GM12878 (cell line): Measurements from ENCODE around the gene SUMF1. TPM values are rescaled to one million over a fixed set of nuclear protein-coding genes. Genes with fewer than 3 reads are reported as not detected.

Experiments used
- ATAC-seq: fragments of 200-7000 bp; cut with Tn5 transposase; 3 replicates; pipeline ENCODE4 v1.9.1; 2020; ENCODE audit warnings: mild to moderate bottlenecking, moderate library complexity
- BruUV-seq: library from RNA; stranded (reverse); fragments of 400-500 nt; replicated peaks from 2 replicates; lab custom pipeline; 2021; lab: Mats Ljungman, UMichigan
- CTCF ChIA-PET: fragments of 300-600 bp; sonication (Branson Sonifier 250); formaldehyde crosslinking; extraction: SDS; loops from one replicate; lab custom pipeline; 2021; ENCODE audit warnings: inconsistent platforms; lab: Yijun Ruan, JAX
- POLR2A ChIA-PET: fragments of 350-600 bp; formaldehyde crosslinking; extraction: SDS; loops from one replicate; lab custom pipeline; 2021; ENCODE audit warnings: inconsistent platforms; lab: Charles Lee
- RAD21 ChIA-PET: fragments of 300-600 bp; sonication (Branson Sonifier 250); formaldehyde crosslinking; loops from one replicate; lab custom pipeline; 2023; ENCODE audit warnings: antibody characterized with exemption; ENCODE audit not compliant: unreplicated experiment; lab: Charles Lee
- SMC1A ChIA-PET: fragments of 300-600 bp; sonication (Branson Sonifier 250); formaldehyde crosslinking; loops from one replicate; lab custom pipeline; 2023; ENCODE audit not compliant: unreplicated experiment, uncharacterized antibody; lab: Charles Lee
- DNase-seq: peaks from one replicate; pipeline ENCODE4 v3.0.0-alpha.2; 2011; ENCODE audit warnings: low read depth, low spot score
- FAIRE-seq: peaks from 3 replicates; lab custom pipeline; 2011; peaks lifted over from hg19 to GRCh38; lab: Jason Lieb, UNC
- H2AFZ ChIP-seq: 2 replicates; pipeline ENCODE4 v1.6.0; 2011; ENCODE audit warnings: low read depth, low read length, control low read depth; ENCODE audit not compliant: control insufficient read depth
- H3K27ac ChIP-seq: 2 replicates; pipeline ENCODE4 v1.5.1; 2011; ENCODE audit warnings: control low read depth; ENCODE audit not compliant: control insufficient read depth, insufficient read depth
- H3K27me3 ChIP-seq, 2 experiments: replicated peaks in 1 of 2; 2 replicates each; pipeline versions ENCODE4 v1.6.0 to v1.6.1; 2011; ENCODE audit warnings: low read length in 1 of 2; ENCODE audit not compliant: control insufficient read depth in 2 of 2, insufficient read depth in 2 of 2
- H3K36me3 ChIP-seq, 2 experiments: 2 replicates each; pipeline ENCODE4 v1.5.1; 2011; ENCODE audit warnings: low read length in 1 of 2; ENCODE audit not compliant: control insufficient read depth in 2 of 2, insufficient read depth in 2 of 2
- H3K4me1 ChIP-seq: 2 replicates; pipeline ENCODE4 v1.6.1; 2011; ENCODE audit warnings: mild to moderate bottlenecking, low read length, moderate library complexity, mixed read lengths; ENCODE audit not compliant: control insufficient read depth, insufficient read depth
- H3K4me2 ChIP-seq: 2 replicates; pipeline ENCODE4 v1.6.0; 2011; ENCODE audit warnings: control low read depth; ENCODE audit not compliant: control insufficient read depth, insufficient read depth
- H3K4me3 ChIP-seq: fragments of 200-600 bp; sonication (generic); 2 replicates; pipeline ENCODE4 v1.5.1; 2016
- H3K79me2 ChIP-seq: 2 replicates; pipeline ENCODE4 v1.6.0; 2011; ENCODE audit warnings: low read length; ENCODE audit not compliant: control insufficient read depth, insufficient read depth
- H3K9ac ChIP-seq: 2 replicates; pipeline ENCODE4 v1.8.0; 2011; ENCODE audit warnings: low read length, control low read depth, mixed read lengths; ENCODE audit not compliant: control insufficient read depth, insufficient read depth
- H3K9me3 ChIP-seq: replicated peaks from 3 replicates; pipeline ENCODE4 v1.5.1; 2011; ENCODE audit warnings: mild to moderate bottlenecking, low read length; ENCODE audit not compliant: control insufficient read depth, insufficient read depth
- H4K20me1 ChIP-seq: 2 replicates; pipeline ENCODE4 v1.6.0; 2011; ENCODE audit not compliant: control insufficient read depth, insufficient read depth
- ATF2 ChIP-seq: IDR thresholded peaks from 2 replicates; pipeline ENCODE4 v1.6.1; 2012; ENCODE audit warnings: low read length, inconsistent platforms
- CHD2 ChIP-seq: IDR thresholded peaks from 2 replicates; pipeline ENCODE4 v1.6.1; 2011; ENCODE audit warnings: low read depth, low read length, improper control_type of control experiment, borderline replicate concordance
- EED ChIP-seq: sonication (generic); IDR thresholded peaks from 2 replicates; pipeline ENCODE4 v1.6.1; 2016; ENCODE audit warnings: antibody characterized with exemption, low read depth
- FOS ChIP-seq: IDR thresholded peaks from 3 replicates; pipeline ENCODE4 v1.6.1; 2011; ENCODE audit warnings: borderline replicate concordance; ENCODE audit not compliant: insufficient read length; ENCODE audit errors: extremely low read depth
- NBN ChIP-seq: fragments of 450-650 bp; IDR thresholded peaks from 2 replicates; pipeline ENCODE4 v1.6.1; 2016
- NFIC ChIP-seq: IDR thresholded peaks from 2 replicates; pipeline ENCODE4 v1.6.1; 2012; ENCODE audit warnings: low read depth, mild to moderate bottlenecking, inconsistent platforms, low read length, moderate library complexity
- NFXL1 ChIP-seq: fragments of 450-650 bp; IDR thresholded peaks from 2 replicates; pipeline ENCODE4 v1.6.1; 2017; ENCODE audit warnings: antibody characterized with exemption, mild to moderate bottlenecking, borderline replicate concordance
- NR2C1 ChIP-seq: fragments of 450-650 bp; IDR thresholded peaks from 2 replicates; pipeline ENCODE4 v1.6.1; 2017; ENCODE audit warnings: antibody characterized with exemption, mild to moderate bottlenecking, moderate library complexity
- PML ChIP-seq: IDR thresholded peaks from 2 replicates; pipeline ENCODE4 v1.6.1; 2012; ENCODE audit warnings: low read length, inconsistent platforms
- POLR2A ChIP-seq: IDR thresholded peaks from 2 replicates; pipeline ENCODE4 v1.6.1; 2011; ENCODE audit warnings: low read depth, mild to moderate bottlenecking, low read length
- SPI1 ChIP-seq: IDR thresholded peaks from 2 replicates; pipeline ENCODE4 v1.6.1; 2011; ENCODE audit warnings: low read depth, mild to moderate bottlenecking, low read length, moderate library complexity, borderline replicate concordance; ENCODE audit not compliant: insufficient read depth
- SREBF2 ChIP-seq: IDR thresholded peaks from 2 replicates; pipeline ENCODE4 v1.6.1; 2012; ENCODE audit warnings: mild to moderate bottlenecking, low read length
- SUPT20H ChIP-seq: IDR thresholded peaks from 2 replicates; pipeline ENCODE4 v1.6.1; 2011; ENCODE audit warnings: low read depth, mild to moderate bottlenecking, low read length, moderate library complexity, borderline replicate concordance; ENCODE audit not compliant: control insufficient read depth
- TCF12 ChIP-seq: IDR thresholded peaks from 2 replicates; pipeline ENCODE4 v1.6.1; 2011; ENCODE audit warnings: low read depth, mild to moderate bottlenecking, low read length
- USF1 ChIP-seq: IDR thresholded peaks from 2 replicates; pipeline ENCODE4 v1.6.1; 2011; ENCODE audit warnings: borderline replicate concordance, low read depth, mild to moderate bottlenecking, moderate library complexity, mixed read lengths, low read length; ENCODE audit not compliant: insufficient read depth; ENCODE audit errors: extremely low read length
- YY1 ChIP-seq: IDR thresholded peaks from 2 replicates; pipeline ENCODE4 v1.6.1; 2011; ENCODE audit warnings: low read depth, mild to moderate bottlenecking, low read length
- ZBTB11 ChIP-seq: fragments of 450-650 bp; formaldehyde crosslinking; IDR thresholded peaks from 2 replicates; pipeline ENCODE4 v1.5.0; 2022; ENCODE audit warnings: mild to moderate bottlenecking, missing genetic modification characterization
- WGBS: methylation state at CpG from one replicate; pipeline ENCODE4 v1.1.6; 2016; ENCODE audit warnings: low lambda C conversion rate; ENCODE audit not compliant: insufficient replicate concordance, insufficient coverage; ENCODE audit errors: missing lambda C conversion rate; 5-methylcytosine and 5-hydroxymethylcytosine counted together
- in situ Hi-C: fragments of 300-500 bp; cut with MboI; formaldehyde crosslinking; loops from 9 replicates; pipeline ENCODE4 v1.14.3; 2018; ENCODE audit warnings: mixed read lengths
- intact Hi-C: fragments of 100-400 bp; cut with micrococcal nuclease; formaldehyde crosslinking; loops from one replicate; pipeline ENCODE4 v1.14.2; 2022; ENCODE audit not compliant: unreplicated experiment
- polyA plus RNA-seq, 11 experiments: library from polyadenylated mRNA; depleted of rRNA in 4 of 11; unstranded in 6 of 11; stranded (reverse) in 5 of 11; fragments of >200 nt; fragmentation: Nextera tagmentation in 4 of 11; fragmentation: Illumina TruSeq in 1 of 11; extraction: Ambion mirVana in 4 of 11; extraction: Trizol in 1 of 11; gene quantifications; 1 replicate in 1 of 11; 2 replicates in 10 of 11; pipeline versions ENCODE4 v1.2.1 to v1.2.3, GENCODE V29; 2011 to 2016; ENCODE audit warnings: inconsistent platforms in 2 of 11, missing spikeins in 2 of 11, low read depth in 1 of 11
- total RNA-seq, 4 experiments: library from RNA; depleted of rRNA in 3 of 4; stranded (reverse); fragments of >200 nt in 3 of 4; fragmentation: Illumina TruSeq in 1 of 4; extraction: Trizol in 1 of 4; gene quantifications; 2 replicates each; pipeline versions ENCODE4 v1.2.1 to v1.2.3, GENCODE V29; 2013 to 2021

Gene SUMF1
- total and polyA plus RNA-seq, 10 of the 15 experiments (the other 5 are each of a cell fraction or from before 2014, with no cell fraction given), result 3.2 to 14.3 (median 8.5) TPM

GRCh38 chr3:4385201-4385600 is 81.9 kb downstream of the SUMF1 start:
- Histone ChIP-seq H3K4me2 (no peak overlapping the region), H3K4me3 (no peak overlapping the region), H2AFZ (no peak overlapping the region), H3K36me3 (no peaks in the 10 kb centered on the region), H3K4me1 (peaks cover 5% of the 10 kb centered on the region), H4K20me1 (no peaks in the 10 kb centered on the region), H3K79me2 (no peaks in the 10 kb centered on the region), H3K27ac (no peak overlapping the region), H3K9me3 (no peaks in the 10 kb centered on the region; the same call in 2 of the 3 replicates), H3K27me3 (no peaks in the 10 kb centered on the region), H3K9ac (no peak overlapping the region)
- no peak for DNase-seq
- POLR2A ChIA-PET, result no interaction called here
- 98% methylated on average over 6 of the region's 6 CpGs for WGBS
- BruUV-seq, result no TSS peak
- FAIRE-seq, result no peak
- CTCF ChIA-PET, result no interaction called here
- RAD21 ChIA-PET, result no interaction called here
- intact Hi-C loops (no loop called here), in situ Hi-C loops (no loop called here)
- no peak for ATAC-seq
- SMC1A ChIA-PET, result no interaction called here
- no peak for TF ChIP-seq CHD2
- TF ChIP-seq NBN, result no peak
- no peak for TF ChIP-seq POLR2A
- no peak for TF ChIP-seq YY1
- TF ChIP-seq EED, result no peak
- no peak for TF ChIP-seq USF1
- TF ChIP-seq PML, result no peak
- TF ChIP-seq SUPT20H, result no peak
- no peak for TF ChIP-seq SPI1
- no peak for TF ChIP-seq ZBTB11 (CRISPR knock-in tag)
- no peak for TF ChIP-seq SREBF2
- no peak for TF ChIP-seq NFIC
- no peak for TF ChIP-seq NR2C1
- no peak for TF ChIP-seq TCF12
- TF ChIP-seq ATF2, result no peak
- no peak for TF ChIP-seq FOS
- TF ChIP-seq NFXL1, result no peak
